ENCODE data around the gene INAFM1. TPM values are rescaled to one million over a fixed set of nuclear protein-coding genes. Genes with fewer than 3 reads are reported as not detected.
"Not testable (repeated sequence)": the region's sequence is repeated elsewhere in the genome, so short reads cannot be mapped to it uniquely, and the experiment has no call there.

INAFM1 gene
- total RNA-seq, 1 donor = 2.5 TPM

- peaks cover 42% of the 10 kb centered on the region for H3K36me3 ChIP-seq (ENCODE audit: insufficient read depth, low read length)
- H3K9me3 ChIP-seq (ENCODE audit: low read depth, low read length) = no peaks in the 10 kb centered on the region
- H3K4me1 ChIP-seq (ENCODE audit: insufficient read depth, low read length) = peaks cover 22% of the 10 kb centered on the region
- DNase-seq (ENCODE audit: insufficient read length, low spot score, missing footprints) = peak; percentile 56
- no peaks in the 10 kb centered on the region for H3K27me3 ChIP-seq (ENCODE audit: insufficient read depth, low read length)
- H3K4me2 ChIP-seq (ENCODE audit: insufficient read depth, low read length) = peak overlapping the region; percentile 100
- no peak overlapping the region for H2AFZ ChIP-seq (ENCODE audit: low read length)
- H3K27ac ChIP-seq (ENCODE audit: low read depth, low read length) = peak overlapping the region; percentile 95
- peak overlapping the region; percentile 83 for H3K4me3 ChIP-seq (ENCODE audit: insufficient read depth, low read length)
- H3K79me2 ChIP-seq (ENCODE audit: insufficient read depth, low read length) = peaks cover 47% of the 10 kb centered on the region
- H4K20me1 ChIP-seq (ENCODE audit: insufficient read depth, low read length) = peaks cover 7% of the 10 kb centered on the region
- TF ChIP-seq CTCF (IDR thresholded peaks at IDR 0.05; ENCODE audit: extremely low read depth, low read depth, low read length) = no peak
Observed at GRCh38 chr19:47258434-47258833, 16.3 kb upstream of the INAFM1 start.

- no peak for TF ChIP-seq CTCF (IDR thresholded peaks at IDR 0.05; ENCODE audit: extremely low read depth, low read depth, low read length)
- no peaks in the 10 kb centered on the region for H3K9me3 ChIP-seq (ENCODE audit: low read depth, low read length)
- H3K4me3 ChIP-seq (ENCODE audit: insufficient read depth, low read length) = no peak overlapping the region
- no peak overlapping the region for H2AFZ ChIP-seq (ENCODE audit: low read length)
- peaks cover 7% of the 10 kb centered on the region for H4K20me1 ChIP-seq (ENCODE audit: insufficient read depth, low read length)
- peaks cover 43% of the 10 kb centered on the region for H3K36me3 ChIP-seq (ENCODE audit: insufficient read depth, low read length)
- H3K27ac ChIP-seq (ENCODE audit: low read depth, low read length) = peak overlapping the region; percentile 95
- DNase-seq (ENCODE audit: insufficient read length, low spot score, missing footprints) = peak; percentile 10
- H3K27me3 ChIP-seq (ENCODE audit: insufficient read depth, low read length) = no peaks in the 10 kb centered on the region
- peaks cover 47% of the 10 kb centered on the region for H3K79me2 ChIP-seq (ENCODE audit: insufficient read depth, low read length)
- peaks cover 16% of the 10 kb centered on the region for H3K4me1 ChIP-seq (ENCODE audit: insufficient read depth, low read length)
- H3K4me2 ChIP-seq (ENCODE audit: insufficient read depth, low read length) = peak overlapping the region; percentile 100
Observed at GRCh38 chr19:47258895-47259555, 15.7 kb upstream of the INAFM1 start.

- peak; percentile 35 for DNase-seq (ENCODE audit: insufficient read length, low spot score, missing footprints)
- H3K36me3 ChIP-seq (ENCODE audit: insufficient read depth, low read length) = peaks cover 57% of the 10 kb centered on the region
- H3K4me2 ChIP-seq (ENCODE audit: insufficient read depth, low read length) = no peak overlapping the region
- no peak overlapping the region for H3K27ac ChIP-seq (ENCODE audit: low read depth, low read length)
- H3K4me1 ChIP-seq (ENCODE audit: insufficient read depth, low read length) = peaks cover 15% of the 10 kb centered on the region
- H3K9me3 ChIP-seq (ENCODE audit: low read depth, low read length) = no peaks in the 10 kb centered on the region
- H2AFZ ChIP-seq (ENCODE audit: low read length) = no peak overlapping the region
- H4K20me1 ChIP-seq (ENCODE audit: insufficient read depth, low read length) = peaks cover 7% of the 10 kb centered on the region
- no peak overlapping the region for H3K4me3 ChIP-seq (ENCODE audit: insufficient read depth, low read length)
- no peak for TF ChIP-seq CTCF (IDR thresholded peaks at IDR 0.05; ENCODE audit: extremely low read depth, low read depth, low read length)
- peaks cover 49% of the 10 kb centered on the region for H3K79me2 ChIP-seq (ENCODE audit: insufficient read depth, low read length)
- no peaks in the 10 kb centered on the region for H3K27me3 ChIP-seq (ENCODE audit: insufficient read depth, low read length)
Observed at GRCh38 chr19:47260476-47260875, 14.2 kb upstream of the INAFM1 start.

GRCh38 chr19:47261946-47262793 lies 12.5 kb upstream of the INAFM1 start:
- peaks cover 11% of the 10 kb centered on the region for H3K4me1 ChIP-seq (ENCODE audit: insufficient read depth, low read length)
- peaks cover 66% of the 10 kb centered on the region for H3K36me3 ChIP-seq (ENCODE audit: insufficient read depth, low read length)

More at GRCh38 chr19:47261946-47262793, 12.5 kb upstream of the INAFM1 start:
- H3K4me2 ChIP-seq (ENCODE audit: insufficient read depth, low read length); H3K4me3 ChIP-seq (ENCODE audit: insufficient read depth, low read length); H3K27me3 ChIP-seq (ENCODE audit: insufficient read depth, low read length); H2AFZ ChIP-seq (ENCODE audit: low read length); H3K27ac ChIP-seq (ENCODE audit: low read depth, low read length); H3K9me3 ChIP-seq (ENCODE audit: low read depth, low read length); H4K20me1 ChIP-seq (ENCODE audit: insufficient read depth, low read length): not testable (repeated sequence)
- peak; percentile 54 for DNase-seq (ENCODE audit: insufficient read length, low spot score, missing footprints)
- H3K79me2 ChIP-seq (ENCODE audit: insufficient read depth, low read length) = peaks cover 52% of the 10 kb centered on the region
